Gastrocnemius medialis (tissue), 4 donors: Measurements from ENCODE around the gene TCERG1L.

Experiments
- CTCF ChIP-seq, 5 experiments: fragments of 450-650 bp in 3 of 5; fragments of 200-600 bp in 2 of 5; sonication (generic) in 2 of 5; IDR thresholded peaks in 4 of 5; conservative IDR thresholded peaks in 1 of 5; 1 replicate in 4 of 5; 2 replicates in 1 of 5; pipeline ENCODE4 v1.5.1; 2016 to 2019; ENCODE audit warnings: antibody characterized with exemption in 5 of 5, mild to moderate bottlenecking in 3 of 5, moderate library complexity in 3 of 5
- POLR2A ChIP-seq, 2 donors: fragments of 450-650 bp; IDR thresholded peaks; one replicate each; pipeline ENCODE4 v1.6.1; 2017; ENCODE audit warnings: antibody characterized with exemption in 2 of 2, mild to moderate bottlenecking in 2 of 2, moderate library complexity in 2 of 2

- TF ChIP-seq CTCF (IDR thresholded peaks at IDR 0.05 in 4 of 5, conservative IDR thresholded peaks at IDR 0.05 in 1 of 5) (no peak), POLR2A (IDR thresholded peaks at IDR 0.05) (no peak)
These were observed 190 bp downstream of the TCERG1L start for GRCh38 chr10:131311402-131311660.
